Adrenal gland (tissue), 12 donors: Measurements from ENCODE around the gene DNAH9. TPM values are rescaled to one million over a fixed set of nuclear protein-coding genes. Genes with fewer than 3 reads are reported as not detected.

Experiments used
- DNase-seq, 7 donors: peaks; one replicate each; pipeline ENCODE4 v3.0.0-alpha.2; 2019 to 2020
- H3K27ac ChIP-seq, 5 donors: fragments of 200-600 bp; sonication (generic) in 4 of 5; 1 replicate in 3 of 5; 2 replicates in 2 of 5; pipeline versions ENCODE4 v1.5.1 to v1.8.0; 2016 to 2020; ENCODE audit warnings: mild to moderate bottlenecking in 1 of 5
- H3K27me3 ChIP-seq: fragments of 200-600 bp; 2 replicates; pipeline ENCODE4 v1.8.0; 2021
- H3K36me3 ChIP-seq, 2 donors: fragments of 200-600 bp; replicated peaks in 1 of 2; 1 replicate in 1 of 2; 2 replicates in 1 of 2; pipeline versions ENCODE4 v1.5.1 to v1.8.0; 2018 to 2022
- H3K4me1 ChIP-seq, 2 donors: fragments of 200-600 bp; replicated peaks in 1 of 2; 1 replicate in 1 of 2; 2 replicates in 1 of 2; pipeline versions ENCODE4 v1.5.1 to v1.8.0; 2018 to 2021
- H3K4me3 ChIP-seq, 4 donors: fragments of 200-600 bp; sonication (generic) in 3 of 4; one replicate each; pipeline ENCODE4 v1.5.1; 2016 to 2018
- H3K9me3 ChIP-seq, 3 donors: fragments of 200-600 bp; sonication (generic) in 1 of 3; replicated peaks in 1 of 3; 1 replicate in 2 of 3; 2 replicates in 1 of 3; pipeline versions ENCODE4 v1.5.1 to v1.8.0; 2016 to 2021
- CTCF ChIP-seq, 6 experiments: fragments of 450-650 bp in 4 of 6; fragments of 200-600 bp in 2 of 6; sonication (generic) in 1 of 6; IDR thresholded peaks; 1 replicate in 5 of 6; 2 replicates in 1 of 6; pipeline versions ENCODE4 v1.5.1 to v1.8.0; 2016 to 2021; ENCODE audit warnings: antibody characterized with exemption in 6 of 6, mild to moderate bottlenecking in 2 of 6, moderate library complexity in 1 of 6
- POLR2A ChIP-seq, 2 donors: fragments of 450-650 bp; IDR thresholded peaks; one replicate each; pipeline ENCODE4 v1.6.1; 2017; ENCODE audit warnings: antibody characterized with exemption in 2 of 2, mild to moderate bottlenecking in 2 of 2, moderate library complexity in 1 of 2
- WGBS, 4 donors: extraction: QIAGEN DNeasy Blood & Tissue Kit in 2 of 4; methylation state at CpG; one replicate each; pipeline versions ENCODE4 v1.1.5 to v1.1.7; 2013 to 2017; 5-methylcytosine and 5-hydroxymethylcytosine counted together
- intact Hi-C, 2 donors: fragments of 100-400 bp; cut with DNase I; formaldehyde crosslinking; loops; one replicate each; pipeline versions ENCODE4 v1.14.1 to v1.15.0; 2022 to 2023
- polyA plus RNA-seq, 3 donors: library from polyadenylated mRNA; stranded (reverse); fragments of 200-250 nt in 2 of 3; fragments of 350-450 nt in 1 of 3; fragmentation: Illumina TruSeq in 1 of 3; extraction: RNeasy Lipid Tissue Mini Kit (QIAGEN cat#74804) in 1 of 3; gene quantifications; one replicate each; pipeline ENCODE4 v1.2.3, GENCODE V29; 2013 to 2014
- total RNA-seq, 9 donors: library from RNA; depleted of rRNA in 4 of 9; stranded (reverse); fragments of >200 nt in 4 of 9; fragments of 120-200 nt in 1 of 9; fragmentation: NEBNext Ultra II Directional in 1 of 9; extraction: Animal tissue kit (Norgen Biotek cat#: 25700) in 1 of 9; gene quantifications; one replicate each; pipeline versions ENCODE4 v1.1.0 to v1.2.4, GENCODE V29; 2013 to 2023
- donor health status: healthy with polysubstance abuse.
- donor health status: Bipolar disorder and iron deficiency.
- donor health status: DM: yes; HTN: yes; CAD: no.
- donor health status: DM: no; HTN: no; CAD: no.
- donor health status: DM: no; HTN: no; CAD: no.
- donor health status: DM: yes; HTN: yes; CAD: no.

DNAH9 gene
- total and polyA plus RNA-seq, 12 donors: 0.28 to 3.5 (median 1.2) TPM

GRCh38 chr17:11814655-11815262, 216.5 kb downstream of the DNAH9 start:
- H3K4me1 ChIP-seq: no peaks in the 10 kb centered on the region
- H3K4me3 ChIP-seq: no peak overlapping the region
- 44 to 61% (median 59%) methylated on average over 3 of the region's 3 CpGs for WGBS, 4 donors
- no peaks in the 10 kb centered on the region for H3K36me3 ChIP-seq
- intact Hi-C loops: no loop called here
- H3K9me3 ChIP-seq: no peaks in the 10 kb centered on the region
- TF ChIP-seq CTCF (IDR thresholded peaks at IDR 0.05) (no peak), POLR2A (IDR thresholded peaks at IDR 0.05) (no peak)
- H3K27me3 ChIP-seq: no peaks in the 10 kb centered on the region
- no peak overlapping the region for H3K27ac ChIP-seq
- DNase-seq: no peak

GRCh38 chr17:11816409-11816808, 218.1 kb downstream of the DNAH9 start:
- no peak overlapping the region for H3K27ac ChIP-seq

GRCh38 chr17:11823862-11824261, 225.6 kb downstream of the DNAH9 start:
- WGBS, 4 donors: 79 to 85% (median 81%) methylated on average over 5 of the region's 5 CpGs
- no peaks in the 10 kb centered on the region for H3K36me3 ChIP-seq
- no peak overlapping the region for H3K27ac ChIP-seq
- no peak overlapping the region for H3K4me3 ChIP-seq
- intact Hi-C loops: no loop called here
- TF ChIP-seq POLR2A (IDR thresholded peaks at IDR 0.05): no peak
- TF ChIP-seq CTCF (IDR thresholded peaks at IDR 0.05): no peak
- no peak for DNase-seq
- H3K27me3 ChIP-seq: no peaks in the 10 kb centered on the region
- H3K4me1 ChIP-seq: no peaks in the 10 kb centered on the region
- no peaks in the 10 kb centered on the region for H3K9me3 ChIP-seq

More at GRCh38 chr17:11816409-11816808, 218.1 kb downstream of the DNAH9 start:
- intact Hi-C loops: no loop called here
- Histone ChIP-seq H3K9me3 (no peaks in the 10 kb centered on the region), H3K4me1 (no peaks in the 10 kb centered on the region), H3K36me3 (no peaks in the 10 kb centered on the region), H3K4me3 (no peak overlapping the region), H3K27me3 (no peaks in the 10 kb centered on the region)
- 69 to 75% (median 74%) methylated on average over 2 of the region's 2 CpGs for WGBS, 4 donors
- DNase-seq: no peak
- TF ChIP-seq POLR2A (IDR thresholded peaks at IDR 0.05): no peak
- TF ChIP-seq CTCF (IDR thresholded peaks at IDR 0.05): no peak

- 31 to 58% (median 33%) methylated on average over 1 of the region's 1 CpG for WGBS, 4 donors
- H3K4me1 ChIP-seq: no peaks in the 10 kb centered on the region
- no peak for DNase-seq
- no peak overlapping the region for H3K27ac ChIP-seq
- TF ChIP-seq POLR2A (IDR thresholded peaks at IDR 0.05) (no peak), CTCF (IDR thresholded peaks at IDR 0.05) (no peak)
- no peak overlapping the region for H3K4me3 ChIP-seq
- intact Hi-C loops: no loop called here
- no peaks in the 10 kb centered on the region for H3K36me3 ChIP-seq
- no peaks in the 10 kb centered on the region for H3K27me3 ChIP-seq
- H3K9me3 ChIP-seq: no peaks in the 10 kb centered on the region
Measured at GRCh38 chr17:11825572-11826209, 227.4 kb downstream of the DNAH9 start.
